ENCODE results near the gene WBP1L. TPM values are rescaled to one million over a fixed set of nuclear protein-coding genes. Genes with fewer than 3 reads are reported as not detected.
A peak's percentile ranks its signal among the peaks of the same experiment; 100 is the strongest.

Gene WBP1L
- total RNA-seq, 6 experiments from 2014 or later, result 34.9 to 40.7 (median 38.6) TPM

GRCh38 chr10:102744374-102745051 is 765 bp downstream of the WBP1L start:
- H3K4me3 Mint-ChIP-seq, result peak overlapping the region; percentile 95
- no peaks in the 10 kb centered on the region; the same call in 1 of the 2 replicates for H3K36me3 Mint-ChIP-seq (ENCODE audit: low read depth)
- no peak for DNase-seq
- H3K27me3 Mint-ChIP-seq (ENCODE audit: insufficient read depth), result peaks cover 1% of the 10 kb centered on the region
- peaks cover 35% of the 10 kb centered on the region for H3K4me1 Mint-ChIP-seq (ENCODE audit: low read depth)
- TF ChIP-seq CTCF (IDR thresholded peaks at IDR 0.05), result no peak
- H3K9me3 Mint-ChIP-seq, result no peaks in the 10 kb centered on the region
- H3K27ac Mint-ChIP-seq, result peak overlapping the region; percentile 79

- DNase-seq, result no peak
- TF ChIP-seq CTCF (IDR thresholded peaks at IDR 0.05), result no peak
- H3K27me3 Mint-ChIP-seq (ENCODE audit: insufficient read depth), result peaks cover 1% of the 10 kb centered on the region
- peak overlapping the region; percentile 95 for H3K4me3 Mint-ChIP-seq
- H3K36me3 Mint-ChIP-seq (ENCODE audit: low read depth), result no peaks in the 10 kb centered on the region; the same call in 1 of the 2 replicates
- peak overlapping the region; percentile 58; the same call in 1 of the 2 replicates for H3K27ac Mint-ChIP-seq
- no peaks in the 10 kb centered on the region for H3K9me3 Mint-ChIP-seq
- H3K4me1 Mint-ChIP-seq (ENCODE audit: low read depth), result peaks cover 35% of the 10 kb centered on the region
These were observed 1.4 kb downstream of the WBP1L start for GRCh38 chr10:102745157-102745556.

- Mint-ChIP-seq H3K36me3 (ENCODE audit: low read depth) (peaks cover 4% of the 10 kb centered on the region), H3K27me3 (ENCODE audit: insufficient read depth) (no peaks in the 10 kb centered on the region; the same call in 1 of the 2 replicates), H3K4me1 (ENCODE audit: low read depth) (peaks cover 40% of the 10 kb centered on the region), H3K9me3 (no peaks in the 10 kb centered on the region), H3K4me3 (peak overlapping the region; percentile 60), H3K27ac (peak overlapping the region; percentile 84)
- no peak for TF ChIP-seq CTCF (IDR thresholded peaks at IDR 0.05)
- peak; percentile 91 for DNase-seq
These were observed 8.7 kb downstream of the WBP1L start for GRCh38 chr10:102752266-102752930.

- no peaks in the 10 kb centered on the region; the same call in 1 of the 2 replicates for H3K27me3 Mint-ChIP-seq (ENCODE audit: insufficient read depth)
- peak; percentile 82 for TF ChIP-seq CTCF (IDR thresholded peaks at IDR 0.05)
- DNase-seq, result peak; percentile 70
- H3K9me3 Mint-ChIP-seq, result no peaks in the 10 kb centered on the region
- H3K4me3 Mint-ChIP-seq, result peak overlapping the region; percentile 60
- peaks cover 40% of the 10 kb centered on the region for H3K4me1 Mint-ChIP-seq (ENCODE audit: low read depth)
- H3K36me3 Mint-ChIP-seq (ENCODE audit: low read depth), result peaks cover 4% of the 10 kb centered on the region
- H3K27ac Mint-ChIP-seq, result peak overlapping the region; percentile 84
These were observed 9.4 kb downstream of the WBP1L start for GRCh38 chr10:102752934-102753664.

GRCh38 chr10:102753718-102754117 is 10.0 kb downstream of the WBP1L start:
- H3K4me3 Mint-ChIP-seq, result peak overlapping the region; percentile 60
- TF ChIP-seq CTCF (IDR thresholded peaks at IDR 0.05), result no peak
- H3K9me3 Mint-ChIP-seq, result no peaks in the 10 kb centered on the region
- peaks cover 40% of the 10 kb centered on the region for H3K4me1 Mint-ChIP-seq (ENCODE audit: low read depth)
- DNase-seq, result no peak
- peak overlapping the region; percentile 84 for H3K27ac Mint-ChIP-seq
- H3K27me3 Mint-ChIP-seq (ENCODE audit: insufficient read depth), result no peaks in the 10 kb centered on the region; the same call in 1 of the 2 replicates
- peaks cover 4% of the 10 kb centered on the region for H3K36me3 Mint-ChIP-seq (ENCODE audit: low read depth)

Data from HFFc6 (cell line).